Choroid plexus epithelial cell (primary cell): ENCODE results near the gene MED4.
A peak's percentile ranks its signal among the peaks of the same experiment; 100 is the strongest.

Experiments used
- DNase-seq: peaks from one replicate; pipeline ENCODE4 v3.0.0-alpha.2; 2010; ENCODE audit warnings: low read depth
- H3K4me3 ChIP-seq: 2 replicates; pipeline ENCODE4 v1.5.1; 2011; ENCODE audit warnings: low read depth, mild to moderate bottlenecking, control low read depth, low read length, moderate library complexity
- CTCF ChIP-seq: conservative IDR thresholded peaks from 2 replicates; pipeline ENCODE4 v1.5.1; 2011; ENCODE audit warnings: low read depth, mild to moderate bottlenecking, control low read depth, inconsistent platforms, low read length, moderate library complexity

Gene MED4

GRCh38 chr13:48038761-48039160 is 56.1 kb downstream of the MED4 start:
- no peak for TF ChIP-seq CTCF
- no peak overlapping the region for H3K4me3 ChIP-seq
- no peak for DNase-seq

- peak; percentile 98 for DNase-seq
- H3K4me3 ChIP-seq: peak within 1 kb of the TSS; percentile 84
- TF ChIP-seq CTCF: peak; percentile 99
Measured at GRCh38 chr13:48037346-48038173, 57.3 kb downstream of the MED4 start, which contains the start of gene NUDT15. TSS of gene NUDT15 (plus strand) at chr13:48037726. CDS start at chr13:48037747, 21 bp downstream.

GRCh38 chr13:48029859-48030258 is 65.0 kb downstream of the MED4 start:
- DNase-seq: no peak
- H3K4me3 ChIP-seq: no peak overlapping the region
- no peak for TF ChIP-seq CTCF

GRCh38 chr13:48028066-48028465 is 66.8 kb downstream of the MED4 start:
- TF ChIP-seq CTCF: no peak
- H3K4me3 ChIP-seq: no peak overlapping the region
- DNase-seq: no peak
